ENCODE measurements around the gene EMP3. TPM values are rescaled to one million over a fixed set of nuclear protein-coding genes. Genes with fewer than 3 reads are reported as not detected.

Gene EMP3
- total and polyA plus RNA-seq, 9 of the 15 experiments (the other 6 are each of a cell fraction or from before 2014, with no cell fraction given), result 123 to 386 (median 296) TPM

- TF ChIP-seq TAF15 (IDR thresholded peaks at IDR 0.05; ENCODE audit: low read depth, low read length) (no peak), ZBTB43 (CRISPR knock-in tag; IDR thresholded peaks at IDR 0.05) (no peak), FOXK1 (CRISPR knock-in tag; IDR thresholded peaks at IDR 0.05; ENCODE audit: borderline replicate concordance) (no peak), KAT8 (IDR thresholded peaks at IDR 0.05; ENCODE audit: low read depth) (no peak), RERE (CRISPR knock-in tag; IDR thresholded peaks at IDR 0.05; ENCODE audit: borderline replicate concordance) (no peak), ERF (CRISPR knock-in tag; IDR thresholded peaks at IDR 0.05) (no peak), PCBP1 (IDR thresholded peaks at IDR 0.05; ENCODE audit: low read depth, low read length, poor library complexity, severe bottlenecking) (no peak), SRSF3 (IDR thresholded peaks at IDR 0.05; ENCODE audit: insufficient read depth, low read length) (no peak), ARID2 (IDR thresholded peaks at IDR 0.05) (peak; percentile 61; the same call in 1 of the 2 replicates), BACH1 (tag; IDR thresholded peaks at IDR 0.05) (no peak), NFE2 (IDR thresholded peaks at IDR 0.05; ENCODE audit: low read depth) (no peak), E2F8 (IDR thresholded peaks at IDR 0.05; ENCODE audit: low read depth, partially characterized antibody) (peak; percentile 77), ZNF311 (CRISPR knock-in tag; IDR thresholded peaks at IDR 0.05) (0 out of 2 replicates have a peak, but pooled peaks have one; percentile 34)
Observed at GRCh38 chr19:48325265-48325910, at the start of gene EMP3 (continued).

All from K562 (cell line).